Lower leg skin (tissue), 4 donors: ENCODE measurements around the gene ASPSCR1. TPM values are rescaled to one million over a fixed set of nuclear protein-coding genes. Genes with fewer than 3 reads are reported as not detected.

Source experiments
- DNase-seq, 2 donors: peaks; one replicate each; pipeline ENCODE4 v3.0.0-alpha.2; 2019; ENCODE audit warnings: low spot score in 2 of 2
- H3K4me3 ChIP-seq: fragments of 200-600 bp; sonication (generic); 2 replicates; pipeline ENCODE4 v1.5.1; 2017; ENCODE audit warnings: mild to moderate bottlenecking, low read depth; ENCODE audit not compliant: poor library complexity, severe bottlenecking
- CTCF ChIP-seq, 3 donors: fragments of 450-650 bp; IDR thresholded peaks; one replicate each; pipeline ENCODE4 v1.5.1; 2016; ENCODE audit warnings: antibody characterized with exemption in 3 of 3, mild to moderate bottlenecking in 3 of 3, moderate library complexity in 2 of 3
- POLR2A ChIP-seq, 2 donors: fragments of 450-650 bp; IDR thresholded peaks; one replicate each; pipeline ENCODE4 v1.6.1; 2016 to 2017; ENCODE audit warnings: antibody characterized with exemption in 2 of 2, mild to moderate bottlenecking in 1 of 2, moderate library complexity in 1 of 2
- WGBS, 2 donors: methylation state at CpG; one replicate each; pipeline ENCODE4 v1.1.5; 2018; 5-methylcytosine and 5-hydroxymethylcytosine counted together
- intact Hi-C: fragments of 100-400 bp; cut with DNase I; formaldehyde crosslinking; loops from one replicate; pipeline ENCODE4 v1.15.0; 2023; ENCODE audit warnings: low total_unique reads
- total RNA-seq, 4 donors: library from RNA; depleted of rRNA; stranded (reverse); fragments of >200 nt; gene quantifications; one replicate each; pipeline ENCODE4 v1.1.0, GENCODE V29; 2016

ASPSCR1 gene
- total RNA-seq, 4 donors from 2014 or later = 24.0 to 31.5 (median 27.4) TPM

- TF ChIP-seq CTCF (IDR thresholded peaks at IDR 0.05) (no peak), POLR2A (IDR thresholded peaks at IDR 0.05) (no peak)
- WGBS, 2 donors = 93 to 94% methylated on average over 25 to 32 of the region's 38 CpGs
- DNase-seq = no peak
- intact Hi-C loops = no loop called here
- H3K4me3 ChIP-seq = no peak overlapping the region
Observed at GRCh38 chr17:81934850-81935708, 42.4 kb upstream of the ASPSCR1 start.

- WGBS, 2 donors = 80 to 91% methylated on average over 5 to 6 of the region's 6 CpGs
Observed at GRCh38 chr17:81935709-81936084, 41.7 kb upstream of the ASPSCR1 start.

GRCh38 chr17:81939218-81939617, 38.2 kb upstream of the ASPSCR1 start:
- intact Hi-C loops = no loop called here
- WGBS, 2 donors = 66 to 78% methylated on average over 14 to 15 of the region's 15 CpGs
- no peak for TF ChIP-seq POLR2A (IDR thresholded peaks at IDR 0.05)
- no peak for TF ChIP-seq CTCF (IDR thresholded peaks at IDR 0.05)
- H3K4me3 ChIP-seq = no peak overlapping the region
- DNase-seq = no peak

More at GRCh38 chr17:81935709-81936084, 41.7 kb upstream of the ASPSCR1 start:
- H3K4me3 ChIP-seq = no peak overlapping the region
- DNase-seq = no peak
- intact Hi-C loops = no loop called here
- no peak for TF ChIP-seq POLR2A (IDR thresholded peaks at IDR 0.05)
- TF ChIP-seq CTCF (IDR thresholded peaks at IDR 0.05) = no peak

GRCh38 chr17:81939881-81940385, 37.5 kb upstream of the ASPSCR1 start:
- 42 to 48% methylated on average over 18 to 21 of the region's 21 CpGs for WGBS, 2 donors

More at GRCh38 chr17:81939881-81940385, 37.5 kb upstream of the ASPSCR1 start:
- TF ChIP-seq CTCF (IDR thresholded peaks at IDR 0.05) (no peak), POLR2A (IDR thresholded peaks at IDR 0.05) (no peak)
- intact Hi-C loops = no loop called here
- H3K4me3 ChIP-seq = no peak overlapping the region
- DNase-seq = no peak
